H9 (cell line): ENCODE results near the gene UNC119. TPM values are rescaled to one million over a fixed set of nuclear protein-coding genes. Genes with fewer than 3 reads are reported as not detected.

Source experiments
- DNase-seq: peaks from one replicate; pipeline ENCODE4 v3.0.0-alpha.2; 2017
- H2AFZ ChIP-seq: one replicate; pipeline ENCODE4 v1.6.1; 2013; ENCODE audit warnings: mild to moderate bottlenecking, low read length, control low read depth, moderate library complexity
- H2AK5ac ChIP-seq: 2 replicates; pipeline ENCODE4 v1.6.1; 2013; ENCODE audit warnings: low read length, control low read depth, mixed read lengths; ENCODE audit not compliant: insufficient read length
- H2BK120ac ChIP-seq: one replicate; pipeline ENCODE4 v1.6.1; 2013; ENCODE audit warnings: low read depth, mild to moderate bottlenecking, low read length, control low read depth, inconsistent platforms; ENCODE audit not compliant: poor library complexity, severe bottlenecking
- H2BK12ac ChIP-seq: 2 replicates; pipeline ENCODE4 v1.6.1; 2013; ENCODE audit warnings: low read length, control low read depth, mixed read lengths, low read depth; ENCODE audit not compliant: insufficient read length
- H2BK15ac ChIP-seq: 2 replicates; pipeline ENCODE4 v1.6.1; 2013; ENCODE audit warnings: low read depth, low read length, control low read depth
- H2BK20ac ChIP-seq: one replicate; pipeline ENCODE4 v1.6.1; 2013; ENCODE audit warnings: low read depth, mild to moderate bottlenecking, low read length, control low read depth, inconsistent platforms; ENCODE audit not compliant: poor library complexity, severe bottlenecking
- H2BK5ac ChIP-seq: 2 replicates; pipeline ENCODE4 v1.6.1; 2013; ENCODE audit warnings: low read length, control low read depth, mixed read lengths; ENCODE audit not compliant: insufficient read length
- H3K14ac ChIP-seq: 2 replicates; pipeline ENCODE4 v1.6.1; 2013; ENCODE audit warnings: low read length, control low read depth; ENCODE audit not compliant: insufficient read depth
- H3K18ac ChIP-seq: 2 replicates; pipeline ENCODE4 v1.6.1; 2013; ENCODE audit warnings: low read depth, mild to moderate bottlenecking, mixed read lengths, low read length, control low read depth; ENCODE audit not compliant: insufficient read length
- H3K23ac ChIP-seq: 2 replicates; pipeline ENCODE4 v1.6.1; 2013; ENCODE audit warnings: low read length, control low read depth, mixed read lengths, low read depth; ENCODE audit not compliant: insufficient read length
- H3K23me2 ChIP-seq: 2 replicates; pipeline ENCODE4 v1.6.1; 2013; ENCODE audit warnings: low read depth, mild to moderate bottlenecking, mixed read lengths, low read length, control low read depth; ENCODE audit not compliant: insufficient read length, poor library complexity, severe bottlenecking
- H3K27ac ChIP-seq: 2 replicates; pipeline ENCODE4 v1.5.1; 2013; ENCODE audit warnings: low read length, control low read depth, mixed read lengths, low read depth; ENCODE audit not compliant: insufficient read length
- H3K27me3 ChIP-seq: 2 replicates; pipeline ENCODE4 v1.6.1; 2013; ENCODE audit warnings: low read length, control low read depth, inconsistent platforms; ENCODE audit not compliant: insufficient read depth
- H3K4ac ChIP-seq: 2 replicates; pipeline ENCODE4 v1.6.1; 2013; ENCODE audit warnings: low read depth, mild to moderate bottlenecking, control low read depth, inconsistent platforms, low read length, moderate library complexity
- H3K4me1 ChIP-seq: 2 replicates; pipeline ENCODE4 v1.6.1; 2013; ENCODE audit warnings: low read length, control low read depth, inconsistent platforms; ENCODE audit not compliant: insufficient read depth
- H3K4me2 ChIP-seq: 2 replicates; pipeline ENCODE4 v1.6.1; 2013; ENCODE audit warnings: low read length, control low read depth, mixed read lengths; ENCODE audit not compliant: insufficient read length, insufficient read depth
- H3K56ac ChIP-seq: 2 replicates; pipeline ENCODE4 v1.6.1; 2013; ENCODE audit warnings: low read depth, mild to moderate bottlenecking, mixed read lengths, low read length, control low read depth; ENCODE audit not compliant: insufficient read length
- H3K79me1 ChIP-seq: 2 replicates; pipeline ENCODE4 v1.6.1; 2013; ENCODE audit warnings: low read depth, mild to moderate bottlenecking, moderate library complexity, low read length, control low read depth, inconsistent platforms; ENCODE audit not compliant: insufficient read depth, poor library complexity, severe bottlenecking
- H3K79me2 ChIP-seq: 2 replicates; pipeline ENCODE4 v1.6.1; 2013; ENCODE audit warnings: low read length, control low read depth, inconsistent platforms; ENCODE audit not compliant: insufficient read depth
- H3K9ac ChIP-seq: 2 replicates; pipeline ENCODE4 v1.6.1; 2013; ENCODE audit warnings: low read length, control low read depth, mixed read lengths; ENCODE audit not compliant: insufficient read length; ENCODE audit errors: extremely low read depth
- H3K9me3 ChIP-seq: one replicate; pipeline ENCODE4 v1.6.1; 2013; ENCODE audit warnings: low read depth, low read length, inconsistent platforms; ENCODE audit not compliant: control insufficient read depth
- H3T11ph ChIP-seq: one replicate; pipeline ENCODE4 v1.6.1; 2013; ENCODE audit warnings: mild to moderate bottlenecking, low read length, control low read depth, inconsistent platforms
- H4K20me1 ChIP-seq: one replicate; pipeline ENCODE4 v1.6.1; 2013; ENCODE audit not compliant: control insufficient read depth, insufficient read length, insufficient read depth
- H4K5ac ChIP-seq: 2 replicates; pipeline ENCODE4 v1.6.1; 2013; ENCODE audit warnings: low read depth, mild to moderate bottlenecking, mixed read lengths, low read length, control low read depth; ENCODE audit not compliant: insufficient read length
- H4K8ac ChIP-seq: replicated peaks from 2 replicates; pipeline ENCODE4 v1.6.1; 2013; ENCODE audit warnings: low read length, control low read depth, mixed read lengths, low read depth; ENCODE audit not compliant: insufficient read length
- H4K91ac ChIP-seq: 2 replicates; pipeline ENCODE4 v1.6.1; 2013; ENCODE audit warnings: low read depth, mild to moderate bottlenecking, moderate library complexity, mixed read lengths, low read length, control low read depth; ENCODE audit not compliant: insufficient read length
- H3K27ac Mint-ChIP-seq, 3 experiments: 2 replicates in 2 of 3; 3 replicates in 1 of 3; pipeline ENCODE4 v1.8.0; 2020 to 2021; ENCODE audit warnings: mixed read lengths in 3 of 3, mild to moderate bottlenecking in 1 of 3, moderate library complexity in 1 of 3
- H3K27me3 Mint-ChIP-seq: 2 replicates; pipeline ENCODE4 v1.8.0; 2021; ENCODE audit warnings: low read depth, mild to moderate bottlenecking, moderate library complexity, mixed read lengths
- H3K36me3 Mint-ChIP-seq, 3 experiments: 2 replicates in 2 of 3; 3 replicates in 1 of 3; pipeline ENCODE4 v1.8.0; 2020 to 2021; ENCODE audit warnings: low read depth in 3 of 3, mixed read lengths in 3 of 3; ENCODE audit not compliant: insufficient read depth in 1 of 3
- H3K4me1 Mint-ChIP-seq, 2 experiments: 2 replicates each; pipeline ENCODE4 v1.8.0; 2020; ENCODE audit warnings: mixed read lengths in 2 of 2
- H3K4me3 Mint-ChIP-seq, 2 experiments: 2 replicates in 1 of 2; 3 replicates in 1 of 2; pipeline ENCODE4 v1.8.0; 2020 to 2021; ENCODE audit warnings: mild to moderate bottlenecking in 2 of 2, mixed read lengths in 2 of 2, moderate library complexity in 1 of 2
- H3K9me3 Mint-ChIP-seq, 2 experiments: 2 replicates in 1 of 2; 3 replicates in 1 of 2; pipeline ENCODE4 v1.8.0; 2020; ENCODE audit warnings: mild to moderate bottlenecking in 2 of 2, mixed read lengths in 2 of 2, moderate library complexity in 1 of 2
- WGBS: extraction: QIAGEN DNeasy Blood & Tissue Kit; methylation state at CpG from one replicate; pipeline ENCODE4 v1.1.7; 2013; ENCODE audit warnings: missing lambda C conversion rate, low lambda C conversion rate, mixed read lengths; ENCODE audit not compliant: insufficient read length; ENCODE audit errors: extremely low coverage; 5-methylcytosine and 5-hydroxymethylcytosine counted together
- total RNA-seq: library from RNA; stranded (reverse); gene quantifications from 2 replicates; pipeline ENCODE4 v1.2.1, GENCODE V29; 2021
- TF ChIP-seq, protein P1 (sequence below): fragments of 200-600 bp; sonication (generic); conservative IDR thresholded peaks from 3 replicates; pipeline ENCODE4 v1.8.0; 2021; ENCODE audit warnings: antibody characterized with exemption, mild to moderate bottlenecking

UNC119 gene
- total RNA-seq, 1 experiment from 2014 or later = 36.9 TPM

DNA sequence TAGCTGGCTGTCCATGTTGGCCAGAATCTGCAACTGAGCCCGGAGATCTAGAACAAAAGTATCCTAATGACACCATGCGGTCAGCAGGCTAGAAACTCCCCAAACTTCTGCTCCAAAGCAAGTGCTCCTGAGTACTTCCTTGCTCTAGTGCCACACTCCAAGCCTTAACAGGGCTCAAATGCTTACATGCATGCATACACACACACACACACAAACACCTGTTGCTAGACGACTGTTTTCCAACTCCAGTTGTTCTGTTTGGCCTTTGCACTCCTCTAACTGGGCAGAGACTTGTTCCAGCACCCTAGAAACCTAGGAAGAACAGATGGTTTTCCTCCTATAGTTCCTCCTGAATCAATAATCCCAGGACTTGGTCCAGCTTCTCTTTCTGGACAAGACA, 32.0 kb upstream of the UNC119 start:
- Histone ChIP-seq H3K18ac (no peak overlapping the region), H3K9me3 (no peaks in the 10 kb centered on the region), H3K4me1 (no peaks in the 10 kb centered on the region), H3K27ac (no peak overlapping the region), H3K79me2 (no peaks in the 10 kb centered on the region), H3K4me2 (no peak overlapping the region), H2AFZ (no peak overlapping the region), H3K9ac (no peak overlapping the region), H3K79me1 (no peaks in the 10 kb centered on the region), H2AK5ac (no peak overlapping the region), H4K91ac (no peak overlapping the region), H2BK5ac (no peak overlapping the region), H3K4ac (no peak overlapping the region), H4K8ac (no peak overlapping the region), H3K23ac (no peak overlapping the region), H3K23me2 (no peaks in the 10 kb centered on the region), H4K5ac (no peak overlapping the region), H2BK15ac (no peak overlapping the region), H2BK120ac (no peak overlapping the region), H3K56ac (no peak overlapping the region), H2BK20ac (no peak overlapping the region), H3K14ac (no peak overlapping the region), H3T11ph (no peak overlapping the region), H2BK12ac (no peak overlapping the region), H4K20me1 (no peaks in the 10 kb centered on the region), H3K27me3 (no peaks in the 10 kb centered on the region)
- DNase-seq = no peak
- H3K36me3 Mint-ChIP-seq = peaks cover 27 to 33% (median 32%) of the 10 kb centered on the region in 3 experiments; a peak in 6 of 7 replicates
- H3K4me3 Mint-ChIP-seq = no peak overlapping the region
- WGBS = no CpG with 5 or more reads among the region's 3 CpGs
- H3K4me1 Mint-ChIP-seq = no peaks in the 10 kb centered on the region
- no peaks in the 10 kb centered on the region; a peak in 1 of 5 replicates for H3K9me3 Mint-ChIP-seq
- no peaks in the 10 kb centered on the region for H3K27me3 Mint-ChIP-seq
- no peak overlapping the region for H3K27ac Mint-ChIP-seq
- TF ChIP-seq, protein P1, sequence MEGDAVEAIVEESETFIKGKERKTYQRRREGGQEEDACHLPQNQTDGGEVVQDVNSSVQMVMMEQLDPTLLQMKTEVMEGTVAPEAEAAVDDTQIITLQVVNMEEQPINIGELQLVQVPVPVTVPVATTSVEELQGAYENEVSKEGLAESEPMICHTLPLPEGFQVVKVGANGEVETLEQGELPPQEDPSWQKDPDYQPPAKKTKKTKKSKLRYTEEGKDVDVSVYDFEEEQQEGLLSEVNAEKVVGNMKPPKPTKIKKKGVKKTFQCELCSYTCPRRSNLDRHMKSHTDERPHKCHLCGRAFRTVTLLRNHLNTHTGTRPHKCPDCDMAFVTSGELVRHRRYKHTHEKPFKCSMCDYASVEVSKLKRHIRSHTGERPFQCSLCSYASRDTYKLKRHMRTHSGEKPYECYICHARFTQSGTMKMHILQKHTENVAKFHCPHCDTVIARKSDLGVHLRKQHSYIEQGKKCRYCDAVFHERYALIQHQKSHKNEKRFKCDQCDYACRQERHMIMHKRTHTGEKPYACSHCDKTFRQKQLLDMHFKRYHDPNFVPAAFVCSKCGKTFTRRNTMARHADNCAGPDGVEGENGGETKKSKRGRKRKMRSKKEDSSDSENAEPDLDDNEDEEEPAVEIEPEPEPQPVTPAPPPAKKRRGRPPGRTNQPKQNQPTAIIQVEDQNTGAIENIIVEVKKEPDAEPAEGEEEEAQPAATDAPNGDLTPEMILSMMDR = no peak
